Activated CD4-positive, alpha-beta T cell treated with anti-CD3 and anti-CD28 coated beads, Interleukin-2, amount 50 U/mL, for 1 hour (primary cell): ENCODE measurements around the gene SIRPB1.
"Not testable (repeated sequence)": the region's sequence is repeated elsewhere in the genome, so short reads cannot be mapped to it uniquely, and the experiment has no call there.

ENCODE experiments used
- DNase-seq: peaks from one replicate; pipeline ENCODE4 v3.0.0-alpha.2; 2020

SIRPB1 gene

GRCh38 chr20:1588533-1589460, 31.0 kb downstream of the SIRPB1 start:
- DNase-seq, result no peak

- no peak for DNase-seq
Measured at GRCh38 chr20:1587781-1588532, 31.9 kb downstream of the SIRPB1 start.

GRCh38 chr20:1579488-1579887, 40.3 kb downstream of the SIRPB1 start:
- no peak for DNase-seq

GRCh38 chr20:1577906-1578305, 41.9 kb downstream of the SIRPB1 start:
- DNase-seq, result no peak

DNA sequence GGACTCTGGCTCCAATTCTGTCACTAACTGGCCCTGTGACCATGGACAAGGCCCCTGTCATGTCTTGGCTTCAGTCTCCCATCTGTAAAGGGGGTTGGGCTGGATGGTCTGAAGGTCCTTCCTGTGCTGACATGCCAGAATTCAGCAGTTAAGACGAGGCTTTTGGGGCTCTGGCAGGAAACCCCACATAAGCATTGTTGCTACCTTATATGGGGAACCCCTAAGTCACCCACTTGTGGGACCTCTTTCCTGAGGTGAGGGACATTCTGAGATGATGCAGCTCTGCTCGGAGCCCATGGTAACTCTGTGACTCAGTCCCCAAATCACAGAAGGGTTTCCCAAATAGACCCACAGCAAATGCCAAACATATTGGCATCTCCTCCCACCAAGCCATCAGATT, 42.5 kb downstream of the SIRPB1 start:
- DNase-seq, result not testable (repeated sequence)

DNA sequence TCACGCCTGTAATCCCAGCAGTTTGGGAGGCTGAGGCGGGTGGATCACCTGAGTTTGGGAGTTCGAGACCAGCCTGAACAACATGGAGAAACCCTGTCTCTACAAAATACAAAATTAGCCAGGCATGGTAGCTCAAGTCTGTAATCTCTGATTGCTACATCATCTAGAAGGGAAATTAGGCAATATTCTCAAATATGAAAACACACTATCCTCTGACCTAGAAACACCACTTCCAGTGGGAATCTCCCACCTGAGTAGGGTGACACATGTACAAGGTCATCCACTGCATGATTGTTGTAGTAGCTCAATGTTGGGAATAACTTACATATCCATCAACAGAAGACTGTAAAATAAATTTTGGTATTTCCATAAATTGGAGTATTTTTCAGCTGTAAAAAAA, 43.2 kb downstream of the SIRPB1 start:
- no peak for DNase-seq

- not testable (repeated sequence) for DNase-seq
Measured at GRCh38 chr20:1576003-1576402, 43.8 kb downstream of the SIRPB1 start.

- not testable (repeated sequence) for DNase-seq
Measured at GRCh38 chr20:1571583-1571982, 48.2 kb downstream of the SIRPB1 start.
